ENCODE measurements around the gene OR13F1. TPM values are rescaled to one million over a fixed set of nuclear protein-coding genes. Genes with fewer than 3 reads are reported as not detected.

Gene OR13F1
- total RNA-seq, 1 experiment from 2014 or later = not detected

GRCh38 chr9:104468261-104468660 is 35.8 kb upstream of the OR13F1 start:
- Histone ChIP-seq H3K4me1 (ENCODE audit: insufficient read depth, low read length, poor library complexity, severe bottlenecking) (no peaks in the 10 kb centered on the region), H3K27ac (ENCODE audit: low read depth, low read length, poor library complexity, severe bottlenecking) (no peak overlapping the region), H3K27me3 (replicated peaks; ENCODE audit: insufficient read depth, low read depth, low read length, poor library complexity) (no peaks in the 10 kb centered on the region), H3K9me3 (ENCODE audit: low read depth, low read length, poor library complexity, severe bottlenecking) (peaks cover under 1% of the 10 kb centered on the region), H3K4me3 (ENCODE audit: low read depth, low read length, poor library complexity, severe bottlenecking) (no peak overlapping the region), H3K36me3 (ENCODE audit: insufficient read depth, low read length, poor library complexity, severe bottlenecking) (no peaks in the 10 kb centered on the region)
- ChIA-PET CTCF (no interaction called here), POLR2A (ENCODE audit: low non-redundant PET) (no interaction called here)
- intact Hi-C loops (cut with micrococcal nuclease; ENCODE audit: unreplicated experiment) = no loop called here
- no TSS peak for BruUV-seq (replicated peaks)
- TF ChIP-seq EZH2 (IDR thresholded peaks at IDR 0.05; ENCODE audit: borderline replicate concordance, low read depth, low read length, poor library complexity, severe bottlenecking) = no peak
- TF ChIP-seq CTCF (conservative IDR thresholded peaks at IDR 0.05; ENCODE audit: low read depth, low read length) = no peak
- DNase-seq (ENCODE audit: low spot score) = no peak

- TF ChIP-seq CTCF (conservative IDR thresholded peaks at IDR 0.05; ENCODE audit: low read depth, low read length) (no peak), EZH2 (IDR thresholded peaks at IDR 0.05; ENCODE audit: borderline replicate concordance, low read depth, low read length, poor library complexity, severe bottlenecking) (no peak)
- no peak overlapping the region for H3K27ac ChIP-seq (ENCODE audit: low read depth, low read length, poor library complexity, severe bottlenecking)
- CTCF ChIA-PET = no interaction called here
- H3K4me3 ChIP-seq (ENCODE audit: low read depth, low read length, poor library complexity, severe bottlenecking) = no peak overlapping the region
- POLR2A ChIA-PET (ENCODE audit: low non-redundant PET) = no interaction called here
- H3K36me3 ChIP-seq (ENCODE audit: insufficient read depth, low read length, poor library complexity, severe bottlenecking) = no peaks in the 10 kb centered on the region
- intact Hi-C loops (cut with micrococcal nuclease; ENCODE audit: unreplicated experiment) = loop anchor here (10.0 kb wide), 1 partner anchor 308 kb away; no protein-coding TSS in a partner anchor
- no TSS peak for BruUV-seq (replicated peaks)
- no peaks in the 10 kb centered on the region for H3K27me3 ChIP-seq (replicated peaks; ENCODE audit: insufficient read depth, low read depth, low read length, poor library complexity)
- no peak for DNase-seq (ENCODE audit: low spot score)
- H3K4me1 ChIP-seq (ENCODE audit: insufficient read depth, low read length, poor library complexity, severe bottlenecking) = no peaks in the 10 kb centered on the region
- no peaks in the 10 kb centered on the region for H3K9me3 ChIP-seq (ENCODE audit: low read depth, low read length, poor library complexity, severe bottlenecking)
Observed at GRCh38 chr9:104482921-104483570, 21.0 kb upstream of the OR13F1 start.

GRCh38 chr9:104485014-104485413 is 19.0 kb upstream of the OR13F1 start:
- Histone ChIP-seq H3K36me3 (ENCODE audit: insufficient read depth, low read length, poor library complexity, severe bottlenecking) (no peaks in the 10 kb centered on the region), H3K4me3 (ENCODE audit: low read depth, low read length, poor library complexity, severe bottlenecking) (no peak overlapping the region), H3K27me3 (replicated peaks; ENCODE audit: insufficient read depth, low read depth, low read length, poor library complexity) (no peaks in the 10 kb centered on the region), H3K27ac (ENCODE audit: low read depth, low read length, poor library complexity, severe bottlenecking) (no peak overlapping the region), H3K4me1 (ENCODE audit: insufficient read depth, low read length, poor library complexity, severe bottlenecking) (no peaks in the 10 kb centered on the region), H3K9me3 (ENCODE audit: low read depth, low read length, poor library complexity, severe bottlenecking) (no peaks in the 10 kb centered on the region)
- DNase-seq (ENCODE audit: low spot score) = no peak
- intact Hi-C loops (cut with micrococcal nuclease; ENCODE audit: unreplicated experiment) = loop anchor here (10.0 kb wide), 1 partner anchor 310 kb away; no protein-coding TSS in a partner anchor
- POLR2A ChIA-PET (ENCODE audit: low non-redundant PET) = no interaction called here
- CTCF ChIA-PET = no interaction called here
- no TSS peak for BruUV-seq (replicated peaks)
- no peak for TF ChIP-seq EZH2 (IDR thresholded peaks at IDR 0.05; ENCODE audit: borderline replicate concordance, low read depth, low read length, poor library complexity, severe bottlenecking)
- TF ChIP-seq CTCF (conservative IDR thresholded peaks at IDR 0.05; ENCODE audit: low read depth, low read length) = no peak
